T-helper 1 cell treated with Interleukin-12 subunit alpha and Interleukin-12 subunit beta and Interleukin-4 antibody, amounts not matched to agents 30 ng/mL and 1 ng/mL, for 36 hours (primary cell): ENCODE data around the gene CDK5. TPM values are rescaled to one million over a fixed set of nuclear protein-coding genes. Genes with fewer than 3 reads are reported as not detected.

Experiments used
- intact Hi-C: fragments of 100-400 bp; cut with micrococcal nuclease; formaldehyde crosslinking; loops from one replicate; pipeline ENCODE4 v1.15.1; 2024
- total RNA-seq: library from RNA; stranded (reverse); gene quantifications from 2 replicates; pipeline ENCODE4 v1.2.3, GENCODE V29; 2022

Gene CDK5
- 20.0 and 20.1 TPM in 2 replicates for total RNA-seq

DNA sequence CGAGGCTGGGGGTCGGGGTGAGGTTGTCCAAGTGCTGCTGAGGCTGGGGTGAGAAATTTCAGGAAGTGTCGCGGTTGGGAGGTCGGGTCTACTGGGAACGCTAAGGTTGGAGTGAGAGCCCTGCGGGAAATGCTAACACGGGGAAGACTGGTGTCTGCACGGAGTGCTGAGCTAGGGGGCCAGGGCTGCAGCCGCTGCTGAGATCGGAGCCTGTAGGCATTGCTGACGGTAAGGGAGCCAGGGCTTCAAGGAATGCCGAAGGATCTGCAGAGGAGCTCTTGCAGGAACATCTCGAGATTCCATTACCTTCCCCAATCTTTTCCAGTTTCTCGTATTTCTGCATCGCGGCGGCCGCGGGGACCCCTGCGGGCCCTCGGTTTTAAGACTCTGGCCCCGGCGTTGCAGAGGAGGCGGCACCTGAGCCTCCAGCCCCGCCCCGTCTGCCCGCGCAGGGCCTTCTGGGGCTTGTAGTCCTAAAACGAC, at the start of gene CDK5:
CDK5 (minus strand) TSS at position 392 of the 483 bp plus-strand sequence; CDS start at position 343, 49 bp downstream.
- intact Hi-C loops = loop anchor here (5.0 kb wide), 1 partner anchor 1930 kb away; the partner anchor contains the start of gene ZNF425

DNA sequence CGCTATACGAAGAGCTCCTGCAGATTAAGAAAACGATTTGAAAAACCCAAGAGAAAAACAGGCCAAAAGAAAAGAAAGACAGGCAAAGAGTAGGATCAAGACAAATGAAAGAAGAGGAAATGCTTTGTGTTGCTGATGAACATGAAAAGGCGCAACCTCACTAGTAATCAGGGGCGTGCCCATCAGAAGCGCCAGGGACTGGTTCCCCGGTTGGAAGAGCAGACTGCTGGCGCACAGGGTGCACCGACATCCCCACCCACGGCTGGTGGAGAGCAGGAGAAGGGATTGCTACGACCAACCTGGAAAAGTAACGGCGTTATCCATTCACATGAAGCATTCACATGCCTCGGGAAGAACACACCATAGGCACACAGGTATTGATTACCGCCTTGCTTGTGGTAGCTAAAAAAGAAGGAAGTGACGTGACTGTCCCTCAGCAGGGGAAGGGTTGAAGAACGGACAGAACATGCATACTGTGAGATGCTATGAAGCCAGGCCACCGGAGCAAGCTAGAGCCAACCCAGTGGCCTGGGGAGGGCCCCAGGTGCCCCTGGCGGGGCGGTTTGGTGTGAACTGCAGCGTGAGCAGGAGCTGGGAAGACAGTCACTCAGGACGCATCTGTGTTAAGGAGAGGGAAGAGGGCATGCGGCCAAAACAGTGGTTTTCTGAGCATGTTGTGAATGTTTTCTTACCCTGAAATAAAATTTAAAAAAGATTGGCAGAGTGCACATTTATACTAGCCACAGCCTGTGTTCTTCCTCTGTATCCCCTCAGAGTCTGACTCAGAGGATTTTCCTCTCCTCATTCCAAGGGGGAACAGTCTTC, 46.9 kb upstream of the CDK5 start:
- intact Hi-C loops = no loop called here

GRCh38 chr7:151103973-151104372, 46.3 kb upstream of the CDK5 start:
- intact Hi-C loops = no loop called here

DNA sequence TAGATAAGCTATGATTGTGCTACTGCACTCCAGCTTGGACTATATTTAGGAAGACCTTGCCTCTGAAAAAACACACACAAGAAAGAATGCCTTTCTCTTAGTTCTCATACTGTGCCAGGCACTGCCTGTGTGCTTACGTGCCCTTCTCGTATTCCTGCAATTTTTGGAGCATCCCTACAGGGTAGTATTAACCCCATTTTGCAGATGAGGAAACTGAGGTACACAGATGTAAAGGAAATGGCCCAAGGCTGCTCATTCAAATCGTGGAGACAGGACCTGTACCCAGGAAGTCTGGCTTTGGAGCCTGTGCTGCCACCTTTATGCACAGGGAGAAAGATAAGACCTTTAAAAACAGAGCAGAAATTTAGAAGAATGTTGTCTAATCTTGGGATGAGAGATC, 45.3 kb upstream of the CDK5 start:
- intact Hi-C loops = no loop called here

DNA sequence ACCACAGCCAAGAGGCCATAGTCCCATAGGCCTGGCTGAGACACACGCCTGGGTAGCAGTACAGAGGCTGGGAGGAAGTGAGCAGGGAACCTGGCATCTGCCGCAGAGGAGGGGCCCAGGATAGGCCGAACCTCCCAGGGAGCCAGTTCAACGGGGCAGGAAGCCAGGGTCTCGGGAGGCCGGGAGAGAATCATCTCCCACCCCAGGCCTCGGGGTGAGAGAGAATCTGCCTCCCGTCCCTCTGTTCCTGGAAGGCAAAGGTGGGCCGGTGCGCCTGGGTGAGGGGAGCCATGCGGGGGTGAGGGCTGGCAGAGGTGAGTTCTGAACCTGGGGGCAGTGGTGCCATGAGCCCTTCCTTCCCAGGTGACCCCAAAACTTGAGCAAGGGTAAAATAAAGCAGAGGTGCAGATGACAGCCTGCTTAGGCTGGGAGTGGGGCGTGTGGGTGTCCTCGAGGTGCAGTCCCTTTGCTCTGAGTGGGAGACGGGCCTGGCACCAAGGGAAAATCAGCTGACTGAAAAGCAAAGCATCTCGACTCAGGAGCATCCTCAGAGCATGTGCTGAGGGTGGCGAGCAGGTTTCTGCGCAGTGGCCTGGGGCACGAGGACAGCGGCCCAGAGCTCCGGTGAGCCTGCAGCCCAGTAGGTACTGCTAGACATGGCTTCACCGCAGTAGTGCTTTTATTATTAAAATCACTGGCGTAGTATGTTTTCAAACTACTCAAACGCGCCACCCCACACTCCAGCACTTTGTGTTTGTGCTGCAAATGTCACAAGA, 44.1 kb upstream of the CDK5 start:
- intact Hi-C loops = no loop called here

- intact Hi-C loops = no loop called here
These were observed 43.2 kb upstream of the CDK5 start for GRCh38 chr7:151100921-151101320.

DNA sequence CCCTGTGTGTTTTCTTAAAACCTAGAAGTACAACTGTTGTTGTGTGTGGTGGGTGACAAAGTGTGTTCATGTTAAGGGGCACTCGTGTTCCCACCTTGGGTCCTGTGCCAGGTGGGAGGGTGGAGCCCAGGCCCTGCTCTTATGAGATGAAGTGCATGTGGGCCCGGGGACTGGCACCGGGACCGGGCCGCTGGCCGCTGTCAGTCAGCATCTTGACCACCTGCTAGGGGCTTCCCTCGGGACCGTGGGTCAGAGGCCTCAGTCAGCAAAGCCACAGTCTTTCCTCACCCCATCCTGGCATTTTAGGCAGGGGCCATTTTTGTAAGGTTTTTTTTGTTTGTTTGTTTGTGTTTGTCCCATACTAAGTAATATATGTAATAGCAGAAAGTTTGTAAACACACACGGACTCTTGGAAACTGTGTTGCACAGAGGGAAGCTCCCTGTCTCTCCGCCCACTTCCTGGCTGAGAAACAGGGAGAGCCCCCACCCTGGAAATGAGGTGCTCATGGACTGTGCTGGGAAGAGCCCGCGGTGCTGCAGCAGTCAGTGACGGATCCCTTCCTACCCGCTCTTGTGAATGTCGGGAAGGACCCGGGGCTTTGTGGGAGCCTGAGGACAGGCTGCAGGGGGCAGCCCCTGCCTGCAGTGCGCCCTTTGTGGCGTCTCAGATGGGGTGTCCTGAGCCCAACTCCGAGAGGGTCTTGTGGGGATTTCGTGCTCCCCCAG, 42.0 kb upstream of the CDK5 start:
- intact Hi-C loops = no loop called here

GRCh38 chr7:151095828-151096475, 38.3 kb upstream of the CDK5 start:
- intact Hi-C loops = no loop called here

DNA sequence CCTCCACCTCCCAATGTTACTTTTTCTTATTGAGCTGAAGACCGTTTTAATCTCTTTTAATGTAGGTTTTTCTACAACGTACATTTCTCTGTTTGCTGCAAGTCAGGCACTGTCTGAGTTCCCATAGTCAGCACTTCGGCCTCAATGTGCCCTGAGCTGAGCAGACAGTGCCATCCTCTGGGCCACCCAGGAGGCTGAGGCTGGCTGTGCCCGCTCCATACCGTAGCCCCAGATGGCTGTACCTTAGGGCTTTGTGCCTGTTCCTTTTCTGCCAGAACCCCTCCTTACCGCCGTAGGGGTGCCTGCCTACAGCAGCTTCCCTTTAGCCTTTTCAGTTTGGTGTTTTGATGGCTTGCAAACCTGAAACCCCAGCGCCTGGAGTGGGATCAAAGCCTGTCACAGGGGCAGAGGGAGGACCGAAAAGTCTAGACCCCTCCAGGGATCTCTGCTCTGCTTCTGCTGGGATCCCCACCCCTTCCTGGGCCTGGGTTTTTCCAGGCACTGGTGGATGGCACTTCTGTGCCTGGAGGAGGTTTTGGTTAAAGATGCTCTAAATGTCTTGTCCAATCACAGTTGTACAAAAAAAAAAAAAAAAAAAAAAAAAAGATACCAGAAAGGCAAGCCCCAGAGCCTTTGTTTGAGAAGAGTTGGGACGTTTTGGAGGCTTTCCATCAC, 37.6 kb upstream of the CDK5 start:
- intact Hi-C loops = no loop called here

- intact Hi-C loops = no loop called here
These were observed 37.0 kb upstream of the CDK5 start for GRCh38 chr7:151094675-151095074.

DNA sequence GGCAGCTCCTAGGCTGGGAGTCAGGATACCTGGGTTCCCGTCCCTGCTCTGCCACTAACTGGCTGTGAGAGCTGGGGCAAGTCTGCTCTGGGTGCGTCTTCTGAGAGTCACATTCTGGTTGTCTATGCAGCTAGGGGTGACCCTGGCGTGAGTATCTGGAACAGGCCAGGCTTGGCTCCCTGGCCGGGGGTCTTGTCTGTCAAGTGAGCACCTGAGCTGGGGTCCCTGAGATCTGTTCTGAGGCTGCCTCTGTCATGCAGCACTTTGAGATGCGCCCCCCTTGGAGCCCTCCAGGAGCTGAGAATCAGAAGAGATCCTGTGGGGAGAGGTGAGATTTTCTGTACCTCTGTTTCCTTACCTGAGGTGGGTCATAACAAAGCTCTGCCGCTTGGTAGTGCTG, 36.1 kb upstream of the CDK5 start:
- intact Hi-C loops = no loop called here

GRCh38 chr7:151091988-151092387, 34.3 kb upstream of the CDK5 start:
- intact Hi-C loops = loop anchor here (1.0 kb wide), 1 partner anchor 19 kb away; no protein-coding TSS in a partner anchor

GRCh38 chr7:151091431-151091830, 33.7 kb upstream of the CDK5 start:
- intact Hi-C loops = loop anchor here (1.0 kb wide), 1 partner anchor 20 kb away; no protein-coding TSS in a partner anchor

DNA sequence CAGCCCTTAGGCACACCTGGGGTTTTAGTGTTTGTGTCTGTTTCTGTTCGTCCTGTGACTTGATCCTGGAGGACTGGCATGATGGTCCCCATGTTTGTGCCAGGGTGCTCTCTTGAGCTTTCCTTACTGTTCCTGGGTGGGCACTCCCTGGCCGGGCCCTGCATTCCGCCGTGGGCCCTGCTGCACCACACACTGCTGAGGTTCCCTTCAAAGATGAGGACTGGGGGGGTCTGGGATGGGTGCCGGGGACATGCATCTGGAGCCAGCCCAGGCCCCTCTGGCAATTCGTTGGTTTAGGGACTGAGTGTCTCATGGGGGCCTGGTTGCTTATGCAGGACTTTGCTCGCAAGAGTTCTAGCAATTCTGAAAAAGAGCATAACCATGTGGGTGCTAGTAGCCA, 33.3 kb upstream of the CDK5 start:
- intact Hi-C loops = loop anchor here (1.0 kb wide), 1 partner anchor 20 kb away; no protein-coding TSS in a partner anchor

- intact Hi-C loops = loop anchor here (10.0 kb wide), 2 partner anchors 715 to 1895 kb away; partner anchors contain the start of genes ZNF282 and ZNF775
These were observed 32.4 kb upstream of the CDK5 start for GRCh38 chr7:151089893-151090730.

- intact Hi-C loops = loop anchor here (10.0 kb wide), 2 partner anchors 714 to 1894 kb away; partner anchors contain the start of genes ZNF282 and ZNF775
These were observed 31.4 kb upstream of the CDK5 start for GRCh38 chr7:151088856-151089699.

- intact Hi-C loops = loop anchor here (10.0 kb wide), 2 partner anchors 713 to 1893 kb away; partner anchors contain the start of genes ZNF282 and ZNF775
These were observed 30.5 kb upstream of the CDK5 start for GRCh38 chr7:151088019-151088855.
